H1 (cell line): ENCODE data around the gene BCL2L11. TPM values are rescaled to one million over a fixed set of nuclear protein-coding genes. Genes with fewer than 3 reads are reported as not detected.

Source experiments
- CHD1 ChIP-seq: IDR thresholded peaks from 2 replicates; pipeline ENCODE4 v1.6.1; 2012; ENCODE audit warnings: low read depth, low read length, improper control_type of control experiment
- CHD7 ChIP-seq: fragments of 300-600 bp; sonication (generic); IDR thresholded peaks from 2 replicates; pipeline ENCODE4 v1.7.1; 2012; ENCODE audit warnings: low read length, moderate library complexity, mild to moderate bottlenecking, inconsistent platforms; ENCODE audit not compliant: insufficient replicate concordance
- FOSL1 ChIP-seq: IDR thresholded peaks from 2 replicates; pipeline ENCODE4 v1.6.1; 2011; ENCODE audit warnings: mild to moderate bottlenecking, low read depth, low read length, moderate library complexity; ENCODE audit not compliant: insufficient read depth
- polyA plus RNA-seq, 7 experiments: library from polyadenylated mRNA; depleted of rRNA in 3 of 7; stranded (reverse) in 5 of 7; unstranded in 2 of 7; fragments of >200 nt in 5 of 7; fragments of 200-250 nt in 2 of 7; gene quantifications; 1 replicate in 5 of 7; 2 replicates in 1 of 7; 4 replicates in 1 of 7; pipeline versions ENCODE4 v1.2.1 to v1.2.3, GENCODE V29; 2011 to 2013; ENCODE audit warnings: missing spikeins in 2 of 7, mixed read lengths in 2 of 7
- total RNA-seq: library from RNA; stranded (reverse); fragmentation: NEBNext Ultra II Directional; extraction: Animal tissue kit (Norgen Biotek cat#: 25700); gene quantifications from 2 replicates; pipeline ENCODE4 v1.2.1, GENCODE V29; 2021

BCL2L11 gene
- total and polyA plus RNA-seq, 2 of the 8 experiments (the other 6 are each of a cell fraction or from before 2014, with no cell fraction given): 7.5 to 22.9 TPM

DNA sequence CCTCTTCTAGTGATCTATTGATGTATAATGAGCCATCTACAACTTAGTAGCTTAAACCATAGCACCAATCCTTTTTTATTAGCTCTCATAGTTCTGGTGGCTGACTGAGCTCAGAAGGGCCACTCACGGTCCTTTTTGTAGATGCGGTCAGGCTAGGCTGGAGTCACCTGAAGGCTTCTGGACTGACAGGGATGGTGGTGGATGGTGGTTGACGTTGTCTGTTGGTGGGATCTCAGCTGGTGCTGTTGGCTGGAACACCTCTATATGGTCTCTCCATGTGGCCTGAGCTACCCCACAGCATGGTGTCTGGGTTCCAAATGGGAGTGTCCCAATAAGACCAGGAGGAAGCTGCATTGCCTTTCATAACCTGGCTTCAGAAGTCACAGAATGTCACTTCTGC lies 68.0 kb downstream of the BCL2L11 start (continued):
- TF ChIP-seq CHD7 (no peak), FOSL1 (no peak), CHD1 (no peak)
